ENCODE results near the gene C20orf173.
"Not testable (repeated sequence)": the region's sequence is repeated elsewhere in the genome, so short reads cannot be mapped to it uniquely, and the experiment has no call there.

The C20orf173 gene

DNA sequence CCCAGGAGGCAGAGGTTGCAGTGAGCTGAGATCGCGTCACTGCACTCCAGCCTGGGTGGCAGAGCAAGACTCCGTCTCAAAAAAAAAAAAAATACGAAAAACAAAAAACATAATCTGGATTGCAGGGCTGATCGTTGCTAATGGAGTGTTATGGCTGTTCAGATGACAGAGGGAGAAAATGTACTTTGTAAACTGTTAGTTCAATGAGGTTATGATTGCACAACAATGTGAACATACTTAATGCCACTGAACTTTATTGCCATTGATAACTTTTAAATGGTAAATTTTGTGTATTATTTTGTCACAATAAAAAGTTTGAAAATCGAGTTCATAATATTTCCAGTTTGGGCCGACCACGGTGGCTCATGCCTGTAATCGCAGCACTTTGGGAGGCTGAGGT, 10.5 kb downstream of the C20orf173 start:
- H3K79me2 ChIP-seq (ENCODE audit: insufficient read depth, low read length), result no peaks in the 10 kb centered on the region
- no peaks in the 10 kb centered on the region for H3K27me3 ChIP-seq (ENCODE audit: low read length)
- H3K4me2 ChIP-seq (ENCODE audit: low read depth, low read length, poor library complexity, severe bottlenecking), result no peak overlapping the region
- no peaks in the 10 kb centered on the region for H3K9me2 ChIP-seq (replicated peaks; ENCODE audit: insufficient read depth, low read length)
- H2AFZ ChIP-seq (ENCODE audit: low read depth, low read length, severe bottlenecking), result no peak overlapping the region
- H4K20me1 ChIP-seq (ENCODE audit: low read depth, low read length), result no peaks in the 10 kb centered on the region
- H3K9me3 ChIP-seq (ENCODE audit: insufficient read depth, low read length), result no peaks in the 10 kb centered on the region
- H3K4me3 ChIP-seq (ENCODE audit: insufficient read depth, low read length, poor library complexity, severe bottlenecking), result no peak overlapping the region
- no peaks in the 10 kb centered on the region for H3F3A ChIP-seq (ENCODE audit: insufficient read depth)
- H3K9ac ChIP-seq (ENCODE audit: low read length), result no peak overlapping the region
- TF ChIP-seq, protein P1, sequence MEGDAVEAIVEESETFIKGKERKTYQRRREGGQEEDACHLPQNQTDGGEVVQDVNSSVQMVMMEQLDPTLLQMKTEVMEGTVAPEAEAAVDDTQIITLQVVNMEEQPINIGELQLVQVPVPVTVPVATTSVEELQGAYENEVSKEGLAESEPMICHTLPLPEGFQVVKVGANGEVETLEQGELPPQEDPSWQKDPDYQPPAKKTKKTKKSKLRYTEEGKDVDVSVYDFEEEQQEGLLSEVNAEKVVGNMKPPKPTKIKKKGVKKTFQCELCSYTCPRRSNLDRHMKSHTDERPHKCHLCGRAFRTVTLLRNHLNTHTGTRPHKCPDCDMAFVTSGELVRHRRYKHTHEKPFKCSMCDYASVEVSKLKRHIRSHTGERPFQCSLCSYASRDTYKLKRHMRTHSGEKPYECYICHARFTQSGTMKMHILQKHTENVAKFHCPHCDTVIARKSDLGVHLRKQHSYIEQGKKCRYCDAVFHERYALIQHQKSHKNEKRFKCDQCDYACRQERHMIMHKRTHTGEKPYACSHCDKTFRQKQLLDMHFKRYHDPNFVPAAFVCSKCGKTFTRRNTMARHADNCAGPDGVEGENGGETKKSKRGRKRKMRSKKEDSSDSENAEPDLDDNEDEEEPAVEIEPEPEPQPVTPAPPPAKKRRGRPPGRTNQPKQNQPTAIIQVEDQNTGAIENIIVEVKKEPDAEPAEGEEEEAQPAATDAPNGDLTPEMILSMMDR (IDR thresholded peaks at IDR 0.05; ENCODE audit: insufficient read depth, low read length, poor library complexity, severe bottlenecking), result no peak
- no peak for TF ChIP-seq EZH2phosphoT487 (conservative IDR thresholded peaks at IDR 0.05; ENCODE audit: low read length)
- H3K36me3 ChIP-seq (ENCODE audit: low read length), result no peaks in the 10 kb centered on the region
- no peak overlapping the region for H3K27ac ChIP-seq (ENCODE audit: low read depth, low read length)

DNA sequence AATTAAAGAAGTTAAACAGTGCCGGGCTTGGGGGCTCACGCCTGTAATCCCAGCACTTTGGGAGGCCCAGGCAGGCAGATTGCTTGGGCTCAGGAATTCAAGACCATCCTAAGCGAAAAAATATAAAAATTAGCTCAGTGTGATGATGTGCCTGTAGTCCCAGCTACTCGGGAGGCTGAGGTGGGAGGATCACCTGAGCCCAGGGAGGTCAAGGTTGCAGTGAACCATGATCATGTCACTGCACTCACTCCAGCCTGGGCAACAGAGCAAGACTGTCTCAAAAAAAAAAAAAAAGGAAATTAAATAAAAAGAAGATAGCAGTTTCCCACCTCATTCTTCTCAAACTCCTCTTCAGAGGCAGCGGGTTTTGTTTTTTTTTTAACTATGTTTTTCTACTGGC, 11.7 kb downstream of the C20orf173 start:
- not testable (repeated sequence) for H3F3A ChIP-seq (ENCODE audit: insufficient read depth); H3K9me2 ChIP-seq (replicated peaks; ENCODE audit: insufficient read depth, low read length); H3K9ac ChIP-seq (ENCODE audit: low read length); H3K4me2 ChIP-seq (ENCODE audit: low read depth, low read length, poor library complexity, severe bottlenecking); H3K4me3 ChIP-seq (ENCODE audit: insufficient read depth, low read length, poor library complexity, severe bottlenecking); H3K27ac ChIP-seq (ENCODE audit: low read depth, low read length); H4K20me1 ChIP-seq (ENCODE audit: low read depth, low read length); H3K27me3 ChIP-seq (ENCODE audit: low read length); H3K36me3 ChIP-seq (ENCODE audit: low read length); H2AFZ ChIP-seq (ENCODE audit: low read depth, low read length, severe bottlenecking); H3K9me3 ChIP-seq (ENCODE audit: insufficient read depth, low read length); H3K79me2 ChIP-seq (ENCODE audit: insufficient read depth, low read length)

DNA sequence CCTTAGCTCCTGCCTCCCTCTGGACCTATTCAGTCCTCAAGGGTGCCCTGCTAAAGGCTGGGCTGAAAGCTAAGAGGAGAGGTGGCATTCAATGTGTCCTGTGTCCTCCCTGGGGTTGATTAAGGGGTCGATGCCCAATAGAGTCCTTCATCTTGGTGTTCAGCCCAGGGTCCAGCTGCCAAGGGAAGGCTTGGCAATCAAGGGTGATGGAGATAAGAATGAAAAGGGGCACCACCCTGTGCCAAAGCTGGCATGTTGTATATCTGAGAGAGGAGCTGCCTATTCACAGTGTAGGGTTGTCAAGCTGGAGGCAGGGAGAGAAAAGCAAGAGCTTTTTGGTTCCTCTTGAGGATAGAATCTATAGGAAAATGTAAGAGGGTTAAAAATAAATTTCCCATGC, 12.3 kb downstream of the C20orf173 start:
- no peaks in the 10 kb centered on the region for H3K9me3 ChIP-seq (ENCODE audit: insufficient read depth, low read length)
- no peak overlapping the region for H3K4me2 ChIP-seq (ENCODE audit: low read depth, low read length, poor library complexity, severe bottlenecking)
- H3K79me2 ChIP-seq (ENCODE audit: insufficient read depth, low read length), result no peaks in the 10 kb centered on the region
- H2AFZ ChIP-seq (ENCODE audit: low read depth, low read length, severe bottlenecking), result no peak overlapping the region
- H3K36me3 ChIP-seq (ENCODE audit: low read length), result no peaks in the 10 kb centered on the region
- no peak for TF ChIP-seq EZH2phosphoT487 (conservative IDR thresholded peaks at IDR 0.05; ENCODE audit: low read length)
- TF ChIP-seq, protein P1 (IDR thresholded peaks at IDR 0.05; ENCODE audit: insufficient read depth, low read length, poor library complexity, severe bottlenecking), result no peak
- H3K9me2 ChIP-seq (replicated peaks; ENCODE audit: insufficient read depth, low read length), result no peaks in the 10 kb centered on the region
- H4K20me1 ChIP-seq (ENCODE audit: low read depth, low read length), result no peaks in the 10 kb centered on the region
- no peak overlapping the region for H3K27ac ChIP-seq (ENCODE audit: low read depth, low read length)
- no peak overlapping the region for H3K9ac ChIP-seq (ENCODE audit: low read length)
- H3K27me3 ChIP-seq (ENCODE audit: low read length), result no peaks in the 10 kb centered on the region
- no peak overlapping the region for H3K4me3 ChIP-seq (ENCODE audit: insufficient read depth, low read length, poor library complexity, severe bottlenecking)
- H3F3A ChIP-seq (ENCODE audit: insufficient read depth), result no peaks in the 10 kb centered on the region

DNA sequence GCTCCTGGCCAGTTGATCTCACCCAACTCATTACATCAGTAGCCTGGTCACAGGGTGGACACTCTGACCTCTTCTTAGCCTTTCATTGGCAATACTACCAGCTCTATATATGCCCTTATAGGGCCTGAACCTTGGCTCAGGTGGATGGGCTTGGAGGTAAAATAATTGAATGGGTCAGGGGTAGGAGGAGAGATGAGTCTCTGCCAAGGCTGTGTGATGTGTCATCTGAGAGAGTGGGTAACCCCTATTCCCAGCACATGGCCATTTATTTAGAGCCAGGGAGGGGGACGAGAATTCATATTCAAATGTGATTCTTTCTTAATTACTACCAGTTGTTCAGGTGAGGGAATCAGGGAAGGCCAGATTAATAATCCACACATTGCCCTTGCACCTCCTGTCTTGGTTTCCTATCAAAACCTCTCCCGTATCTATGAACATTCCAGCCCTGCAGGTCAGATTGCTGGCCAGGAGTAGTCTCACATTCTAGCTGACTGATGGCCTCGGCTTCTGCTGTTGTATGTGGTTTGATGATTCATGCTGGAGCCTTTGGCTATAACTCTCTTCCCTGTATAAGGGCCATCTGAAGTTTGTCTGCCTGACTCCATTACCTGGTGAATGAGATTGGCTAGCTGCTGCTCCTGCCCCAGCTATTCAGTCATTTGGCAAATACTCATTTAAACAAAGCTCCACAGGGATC, 13.4 kb downstream of the C20orf173 start:
- Histone ChIP-seq H3K4me3 (ENCODE audit: insufficient read depth, low read length, poor library complexity, severe bottlenecking) (no peak overlapping the region), H3K9me3 (ENCODE audit: insufficient read depth, low read length) (no peaks in the 10 kb centered on the region), H3K9ac (ENCODE audit: low read length) (no peak overlapping the region), H3K9me2 (replicated peaks; ENCODE audit: insufficient read depth, low read length) (no peaks in the 10 kb centered on the region), H3K27me3 (ENCODE audit: low read length) (no peaks in the 10 kb centered on the region), H3K36me3 (ENCODE audit: low read length) (no peaks in the 10 kb centered on the region), H3K4me2 (ENCODE audit: low read depth, low read length, poor library complexity, severe bottlenecking) (no peak overlapping the region), H3K27ac (ENCODE audit: low read depth, low read length) (no peak overlapping the region), H2AFZ (ENCODE audit: low read depth, low read length, severe bottlenecking) (no peak overlapping the region), H4K20me1 (ENCODE audit: low read depth, low read length) (no peaks in the 10 kb centered on the region), H3K79me2 (ENCODE audit: insufficient read depth, low read length) (no peaks in the 10 kb centered on the region), H3F3A (ENCODE audit: insufficient read depth) (no peaks in the 10 kb centered on the region)
- TF ChIP-seq EZH2phosphoT487 (conservative IDR thresholded peaks at IDR 0.05; ENCODE audit: low read length), result no peak
- TF ChIP-seq, protein P1 (IDR thresholded peaks at IDR 0.05; ENCODE audit: insufficient read depth, low read length, poor library complexity, severe bottlenecking), result no peak

All from SU-DHL-6 (cell line).